HG03575 (cell line): ENCODE measurements around the gene PXK.
A peak's percentile ranks its signal among the peaks of the same experiment; 100 is the strongest.
"Not testable (repeated sequence)": the region's sequence is repeated elsewhere in the genome, so short reads cannot be mapped to it uniquely, and the experiment has no call there.

Experiments
- ATAC-seq: cut with Tn5 transposase; IDR thresholded peaks from one replicate; pipeline ENCODE4 v1.9.1; 2021; ENCODE audit not compliant: unreplicated experiment, insufficient number of reproducible peaks, low FRiP score; ENCODE audit errors: extremely low read depth

The PXK gene

GRCh38 chr3:58332575-58333188, at the start of gene PXK:
TSS of gene PXK (plus strand) at chr3:58332892. CDS start at chr3:58332989, 97 bp downstream.
- no peak for ATAC-seq

GRCh38 chr3:58285334-58285733, 47.4 kb upstream of the PXK start:
- ATAC-seq: no peak

- ATAC-seq: no peak
Measured at GRCh38 chr3:58287354-58287753, 45.3 kb upstream of the PXK start.

- no peak for ATAC-seq
Measured at GRCh38 chr3:58288011-58288728, 44.5 kb upstream of the PXK start.

- ATAC-seq: not testable (repeated sequence)
Measured at GRCh38 chr3:58288964-58289613, 43.6 kb upstream of the PXK start.

- ATAC-seq: not testable (repeated sequence)
Measured at GRCh38 chr3:58290446-58290845, 42.2 kb upstream of the PXK start.

- ATAC-seq: no peak
Measured at GRCh38 chr3:58291671-58292338, 40.9 kb upstream of the PXK start.

GRCh38 chr3:58292866-58293265, 39.8 kb upstream of the PXK start:
- ATAC-seq: no peak

- ATAC-seq: no peak
Measured at GRCh38 chr3:58293516-58293915, 39.2 kb upstream of the PXK start.

GRCh38 chr3:58296269-58296668, 36.4 kb upstream of the PXK start:
- ATAC-seq: no peak

GRCh38 chr3:58296843-58297242, 35.8 kb upstream of the PXK start:
- no peak for ATAC-seq

GRCh38 chr3:58298190-58298589, 34.5 kb upstream of the PXK start:
- no peak for ATAC-seq

- ATAC-seq: no peak
Measured at GRCh38 chr3:58299075-58299474, 33.6 kb upstream of the PXK start.

- no peak for ATAC-seq
Measured at GRCh38 chr3:58299839-58300516, 32.7 kb upstream of the PXK start.

- peak; percentile 37 for ATAC-seq
Measured at GRCh38 chr3:58305882-58306711, 26.6 kb upstream of the PXK start, which contains the start of the genes HTD2 and RPP14. TSS of gene HTD2 (plus strand) at chr3:58306520. CDS start at chr3:58317614, 11,094 bp downstream. TSS of gene RPP14 (plus strand) at chr3:58306245. CDS start at chr3:58310330, 4,085 bp downstream.

GRCh38 chr3:58307639-58308215, 25.0 kb upstream of the PXK start:
- no peak for ATAC-seq

GRCh38 chr3:58308728-58309127, 24.0 kb upstream of the PXK start:
- ATAC-seq: no peak

- ATAC-seq: no peak
Measured at GRCh38 chr3:58317811-58318210, 14.9 kb upstream of the PXK start.
